DMS114 treated with DMSO at 0.1 percent for 48 hours (cell line): ENCODE measurements around the gene FN1.

Experiments
- DNase-seq: peaks from one replicate; lab custom pipeline; 2025; ENCODE audit not compliant: unreplicated experiment; lab: John Stamatoyannopoulos, UW

Gene FN1

DNA sequence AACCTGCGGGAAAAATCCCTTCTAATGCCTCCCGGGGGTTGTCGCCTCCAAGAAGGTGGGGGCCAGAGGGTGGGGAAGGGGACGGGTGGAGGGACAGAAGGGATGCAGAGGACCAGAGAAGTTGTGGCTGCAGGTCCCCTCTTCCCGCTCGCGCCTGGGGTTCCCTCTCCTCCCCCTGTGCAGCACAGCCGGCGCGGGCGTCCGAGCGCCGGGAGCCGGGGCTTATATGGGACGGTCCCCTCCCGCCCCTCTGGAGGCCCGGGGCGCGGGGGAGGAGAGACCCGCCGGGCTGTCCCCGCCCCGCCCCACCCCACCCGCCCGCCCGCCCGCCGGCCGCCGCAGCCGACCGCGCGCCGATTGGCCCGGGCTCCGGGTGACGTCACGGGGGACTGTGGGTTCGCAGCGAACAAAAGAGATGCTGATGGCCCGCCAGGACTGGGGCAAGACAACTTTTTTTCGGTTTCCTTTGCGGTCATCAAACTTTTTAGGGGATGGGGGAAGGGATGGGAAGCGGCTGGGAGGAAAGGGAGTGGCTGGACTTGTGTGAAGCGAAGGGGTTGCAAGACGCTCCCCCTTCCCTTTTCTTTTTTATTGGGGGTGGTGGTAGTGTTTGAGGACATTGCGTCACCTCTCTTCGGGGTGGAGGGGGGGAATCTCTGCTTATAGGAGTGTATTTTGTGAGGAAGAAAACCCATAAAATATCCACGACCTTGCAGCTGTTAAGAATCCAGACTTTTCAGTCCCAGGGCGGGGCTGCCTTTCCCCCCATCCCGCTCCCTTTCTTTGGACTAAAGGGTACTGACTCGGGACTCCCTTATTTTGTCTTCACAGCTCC, at the start of gene FN1:
FN1 (minus strand) TSS at position 199 of the 835 bp plus-strand sequence. CDS start 266 bp downstream, outside the sequence.
- DNase-seq = no peak

DNA sequence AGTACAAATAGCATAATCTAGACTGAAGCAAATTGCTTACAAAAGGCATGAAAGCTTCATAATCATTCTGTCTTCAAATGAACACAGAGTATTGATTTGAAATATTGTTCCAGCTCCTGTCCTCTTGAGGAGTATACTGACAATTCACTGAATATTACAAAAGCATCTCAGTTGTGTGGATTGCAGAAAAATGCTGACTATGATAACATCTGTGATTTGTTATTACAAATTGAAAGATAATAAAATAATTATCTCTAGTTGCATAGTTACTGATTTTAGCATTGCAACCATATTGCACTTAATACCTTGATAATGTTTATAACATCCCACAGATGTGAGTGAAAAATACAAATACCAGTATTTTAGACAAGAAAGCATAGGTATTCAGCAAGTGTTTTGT, 49.2 kb upstream of the FN1 start:
- no peak for DNase-seq

DNA sequence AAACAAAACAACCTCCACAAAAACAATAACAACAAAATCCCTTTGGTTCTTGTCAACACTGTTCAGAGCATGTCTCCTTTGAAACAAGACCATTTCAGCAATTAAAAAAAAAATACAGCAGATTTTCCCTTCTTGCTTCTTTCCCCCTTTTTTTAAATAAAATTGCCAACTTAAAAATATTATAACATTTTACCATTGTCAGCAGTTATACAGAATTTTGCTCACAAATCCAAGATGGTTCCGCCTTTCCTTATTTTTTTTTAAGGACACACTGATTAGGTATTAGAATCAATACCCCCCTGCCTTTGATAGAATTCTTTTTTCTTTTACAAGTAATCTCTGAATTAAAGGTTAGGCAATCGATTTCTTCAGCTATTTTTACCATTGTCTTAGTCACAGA, 48.7 kb upstream of the FN1 start:
- no peak for DNase-seq

DNA sequence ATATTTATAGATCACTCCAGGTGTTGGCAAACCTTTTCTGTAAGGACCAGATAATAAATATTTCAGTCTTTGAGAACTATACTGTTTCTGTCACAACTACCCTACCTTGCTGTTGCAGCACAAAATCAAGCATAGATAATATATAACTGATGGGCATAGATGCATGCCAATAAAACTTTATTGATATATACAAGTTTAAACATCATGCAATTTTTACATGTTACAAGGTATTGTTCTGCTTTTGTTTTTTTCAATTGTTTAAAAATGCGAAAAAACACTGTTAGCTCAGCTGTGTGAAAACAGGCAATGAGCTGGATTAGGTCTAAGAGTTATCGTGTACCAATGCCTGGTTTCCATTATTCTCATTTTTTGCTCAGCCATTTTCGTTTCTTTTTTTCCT, 47.6 kb upstream of the FN1 start:
- no peak for DNase-seq

DNA sequence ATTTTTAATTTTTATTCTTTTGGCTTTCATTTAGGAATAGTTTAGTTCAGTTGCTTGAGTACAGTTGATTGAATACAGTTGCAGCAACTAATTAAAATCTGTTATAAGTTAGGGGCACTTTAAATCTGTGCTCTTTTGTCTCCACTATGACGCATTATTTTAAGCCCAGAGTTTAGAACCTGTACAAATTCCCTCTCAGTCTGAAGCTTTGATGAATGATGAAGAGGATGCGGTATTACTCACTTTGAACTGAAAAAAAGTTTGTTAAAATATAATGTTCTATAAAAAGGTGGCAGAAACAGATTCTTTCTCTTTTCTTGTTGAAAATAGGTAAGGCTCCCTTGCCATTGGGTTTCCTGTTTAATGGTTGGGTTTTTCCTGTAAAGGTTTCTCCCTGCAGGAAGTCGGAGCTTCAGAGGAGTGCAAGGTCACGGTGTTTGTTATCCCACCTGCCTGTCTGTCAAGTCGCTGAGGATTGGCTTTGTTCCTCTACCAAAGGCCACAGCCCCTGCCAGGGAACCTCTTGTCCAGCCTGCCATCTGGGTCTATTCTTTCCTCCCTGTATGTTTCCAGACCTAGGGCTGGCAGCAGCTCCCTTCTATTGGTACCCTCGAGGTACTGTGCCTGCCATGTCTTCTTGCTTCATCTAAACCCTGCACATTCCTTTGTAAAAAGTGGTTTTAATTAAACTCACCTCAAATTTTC, 43.8 kb upstream of the FN1 start:
- no peak for DNase-seq

DNA sequence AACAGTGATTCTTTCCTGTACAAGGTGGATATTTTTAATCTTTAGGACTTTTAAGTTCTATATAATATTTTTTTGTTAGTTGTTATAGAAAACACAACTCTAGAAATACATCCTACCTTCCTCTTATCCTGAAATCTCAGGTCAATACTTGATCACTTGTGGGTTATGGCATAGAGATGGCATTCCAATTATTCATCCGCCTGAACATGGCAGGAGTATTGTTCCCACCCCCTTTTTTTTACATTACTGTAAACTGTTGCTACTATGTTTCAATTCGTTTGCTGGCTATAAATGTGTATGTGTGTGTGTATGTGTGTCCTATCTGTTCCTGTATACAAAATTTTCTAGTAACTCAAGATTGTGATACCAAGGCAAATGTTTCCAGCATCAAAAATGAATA, 43.3 kb upstream of the FN1 start:
- no peak for DNase-seq

DNA sequence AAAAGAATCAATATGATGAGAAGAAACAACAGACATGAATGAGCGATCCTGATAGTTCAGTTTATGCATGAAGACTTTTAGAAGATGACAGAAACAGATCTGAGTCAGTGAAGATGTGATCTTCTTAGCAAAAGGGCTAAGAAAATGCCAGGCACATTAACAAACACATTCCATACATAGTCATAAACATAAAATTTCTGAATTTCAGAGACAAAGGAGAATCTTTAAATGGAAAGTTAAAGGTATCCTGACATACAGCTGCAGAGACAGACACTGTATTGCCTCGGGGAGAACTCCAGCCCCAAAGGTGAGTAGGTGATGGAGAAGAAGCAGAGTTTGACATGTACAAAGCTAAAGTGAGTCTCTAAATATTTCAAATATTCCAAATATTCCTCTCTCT, 40.6 kb upstream of the FN1 start:
- no peak for DNase-seq

DNA sequence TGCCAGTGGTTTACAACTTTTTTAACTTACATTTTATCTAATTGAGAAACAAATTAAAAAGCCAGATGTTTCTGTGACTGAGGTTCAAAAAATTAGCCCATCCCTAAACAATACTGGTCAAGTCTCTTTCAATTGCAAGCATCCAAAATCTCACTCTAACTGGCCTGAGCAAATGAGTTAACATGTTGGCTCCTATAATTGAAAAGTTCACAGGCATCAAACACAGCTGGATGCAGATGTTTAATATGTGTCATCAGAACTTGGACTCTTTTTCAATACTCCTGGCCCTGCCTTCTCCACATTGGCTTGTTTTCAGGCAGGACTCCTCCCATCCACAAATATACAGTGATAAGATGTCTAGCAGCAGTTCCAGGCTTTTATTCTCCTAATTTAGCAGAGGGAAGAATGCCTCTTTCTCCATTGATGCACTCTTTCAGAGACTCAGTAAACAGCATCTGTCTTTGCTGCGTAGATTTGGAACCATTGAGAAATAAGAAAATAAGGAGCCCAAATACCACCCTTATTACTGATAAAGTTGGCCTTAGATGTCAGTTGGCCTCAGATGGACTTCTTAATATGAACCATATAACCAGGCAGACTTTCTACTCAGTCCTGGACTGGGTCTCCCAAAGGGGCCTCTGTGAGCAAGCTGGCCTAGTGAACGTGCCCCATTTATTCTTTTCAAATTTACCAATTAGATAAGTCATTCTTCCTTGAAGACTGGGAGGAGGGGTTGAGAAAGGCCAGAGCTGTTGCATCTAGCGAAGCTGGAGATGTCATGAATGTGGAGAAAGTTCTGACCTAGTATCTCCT, 30.4 kb upstream of the FN1 start:
- DNase-seq = no peak

DNA sequence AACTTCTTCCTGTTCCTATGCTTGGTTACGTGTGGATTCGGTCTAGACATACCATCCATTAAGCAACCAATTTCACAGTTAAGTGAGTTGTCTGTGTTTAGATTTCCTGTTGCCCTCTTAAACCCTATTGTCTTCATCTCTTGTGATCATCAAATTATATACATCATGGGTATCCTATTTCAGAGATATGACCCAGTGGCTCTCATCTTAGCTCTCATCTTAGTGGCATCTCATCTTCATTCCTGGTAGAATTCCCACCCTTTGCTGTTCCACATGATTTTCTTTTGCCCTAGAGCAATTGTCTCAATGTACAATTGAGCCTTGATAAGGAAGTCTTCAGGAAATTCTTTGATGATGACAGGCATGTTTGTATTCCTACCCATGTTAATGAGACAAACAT, 29.4 kb upstream of the FN1 start:
- no peak for DNase-seq

DNA sequence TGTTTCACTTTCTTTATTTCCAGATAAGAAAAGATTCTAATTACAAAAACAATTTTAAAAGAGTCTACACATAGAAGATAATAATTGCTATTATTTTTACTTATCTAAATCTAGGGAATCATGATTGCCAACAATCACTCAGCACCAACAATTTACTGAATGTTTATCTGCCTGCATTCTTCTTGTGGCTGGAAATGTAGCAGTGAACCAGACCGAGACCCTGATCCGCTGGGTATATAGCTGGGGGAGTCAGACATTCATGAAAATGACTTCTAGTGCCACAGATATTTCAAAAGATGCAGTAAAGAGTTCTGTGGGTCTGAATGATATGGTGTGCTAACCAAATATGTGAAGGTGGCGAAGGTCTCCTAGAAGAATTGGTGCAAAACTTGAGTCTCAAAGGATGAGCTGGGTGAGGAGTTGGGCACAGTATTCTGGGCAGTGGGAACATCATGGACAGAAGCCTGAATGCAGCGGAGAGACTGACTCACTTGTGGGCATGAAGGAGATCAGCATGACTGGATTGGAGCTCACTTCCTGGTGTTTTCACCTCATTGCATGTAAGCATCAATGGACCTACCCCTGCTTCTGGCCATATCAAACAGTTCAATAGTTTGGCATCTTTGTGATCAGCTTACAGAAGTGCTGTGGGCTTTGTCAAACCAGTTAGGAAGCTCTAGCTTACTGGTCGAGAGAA, 26.1 kb upstream of the FN1 start:
- no peak for DNase-seq

DNA sequence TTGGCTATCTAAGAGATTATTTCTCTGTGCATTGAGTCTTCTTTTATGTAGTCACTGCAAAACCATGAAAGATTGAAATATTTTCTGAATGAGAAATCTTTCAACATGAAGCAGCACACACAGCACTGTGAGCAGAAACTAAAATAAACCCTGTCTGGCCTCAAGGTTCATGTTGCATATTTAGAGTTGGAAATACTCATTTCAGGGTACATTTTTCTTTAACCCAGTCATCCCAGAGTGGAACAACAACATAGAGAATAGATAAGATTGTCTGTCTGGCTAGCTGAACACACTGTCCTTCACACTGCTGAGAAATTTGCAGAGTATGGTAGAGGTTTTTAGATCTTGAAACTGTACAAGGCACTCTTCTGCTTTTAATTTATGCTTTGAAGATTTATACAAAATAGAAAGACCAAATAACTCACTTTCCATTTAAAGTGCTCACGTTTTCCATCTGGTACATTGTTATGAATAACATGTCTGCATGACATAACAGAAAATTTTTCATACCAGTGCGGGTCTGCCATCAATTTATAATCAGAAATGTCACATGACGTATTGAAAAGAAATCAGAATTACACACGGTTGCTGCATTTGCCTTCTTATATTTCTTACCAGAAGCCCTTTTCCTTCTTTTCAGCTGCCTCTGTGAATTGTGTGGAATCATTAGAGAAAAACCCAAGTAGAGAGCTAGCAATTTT, 25.0 kb upstream of the FN1 start:
- DNase-seq = no peak

DNA sequence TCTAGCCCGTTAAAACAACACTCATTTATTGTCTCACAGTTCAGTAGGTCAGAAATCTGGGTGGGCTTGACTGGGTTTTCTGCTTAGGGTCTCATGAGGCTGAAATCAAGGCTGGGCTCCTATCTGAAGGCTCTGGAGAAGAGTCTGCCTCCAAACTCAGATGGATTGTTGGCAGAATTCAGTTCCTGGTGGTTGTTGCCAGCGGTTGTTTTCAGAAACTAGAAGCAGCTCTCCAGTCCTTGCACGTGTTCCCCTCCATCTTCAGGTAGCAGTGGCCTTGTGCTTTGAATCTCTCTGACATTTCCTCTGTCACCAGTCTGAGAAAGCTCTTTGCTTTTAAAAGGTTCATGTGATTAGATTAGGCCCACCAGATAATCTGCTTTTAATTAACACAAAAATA, 20.1 kb upstream of the FN1 start:
- no peak for DNase-seq

DNA sequence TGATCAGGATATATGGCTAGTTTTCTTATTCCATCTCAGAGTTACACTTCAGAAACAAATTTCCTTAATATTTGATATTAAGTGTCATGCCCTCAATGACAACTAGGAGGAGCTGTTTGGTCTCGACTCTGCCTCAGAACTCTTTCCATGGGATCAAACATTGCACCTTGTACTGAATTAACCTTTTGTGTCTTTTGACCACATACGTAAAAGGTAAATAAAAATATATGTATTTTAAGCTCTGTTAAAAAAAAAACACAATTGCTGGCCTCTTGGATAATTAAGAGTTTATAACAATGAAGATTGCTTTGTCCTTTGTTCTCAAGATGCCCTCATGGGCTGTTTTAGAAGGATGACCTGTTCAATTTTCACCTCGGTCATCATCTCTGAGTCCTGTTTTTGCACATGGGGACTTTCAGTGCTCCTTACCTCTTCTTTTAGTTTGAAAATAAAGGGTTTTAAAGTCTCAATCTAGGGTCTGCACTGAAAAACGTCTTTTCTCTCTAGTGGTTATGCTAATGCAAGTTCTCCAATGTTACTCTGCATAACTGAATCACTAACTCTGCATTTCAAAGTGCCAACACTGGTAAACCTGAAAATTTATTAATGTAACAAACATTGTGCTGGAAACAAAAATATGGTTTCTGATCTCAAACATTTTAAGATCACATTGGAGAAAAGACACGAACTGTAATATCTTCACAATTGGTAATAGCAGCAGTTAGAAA, 18.8 kb upstream of the FN1 start:
- DNase-seq = no peak

DNA sequence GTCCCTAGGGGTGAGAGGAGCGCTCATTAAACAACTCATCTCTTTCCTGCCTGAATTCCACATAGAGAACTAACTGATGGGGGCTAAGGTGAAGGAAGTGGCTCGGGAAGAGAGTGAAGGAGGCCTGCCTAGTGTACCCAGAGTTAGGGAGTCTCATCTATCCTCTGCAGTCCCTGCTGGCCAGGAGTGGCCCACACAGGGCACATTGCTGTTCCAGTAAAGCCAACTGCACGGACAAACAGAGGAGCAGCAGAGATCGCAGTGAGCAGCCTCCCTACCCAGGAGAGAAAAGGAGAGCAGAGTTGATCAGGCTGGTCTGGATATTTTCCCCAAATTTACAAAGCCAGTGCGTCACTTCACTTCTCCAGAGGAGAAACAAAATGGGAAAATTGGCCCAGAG, 16.9 kb upstream of the FN1 start:
- DNase-seq = no peak

DNA sequence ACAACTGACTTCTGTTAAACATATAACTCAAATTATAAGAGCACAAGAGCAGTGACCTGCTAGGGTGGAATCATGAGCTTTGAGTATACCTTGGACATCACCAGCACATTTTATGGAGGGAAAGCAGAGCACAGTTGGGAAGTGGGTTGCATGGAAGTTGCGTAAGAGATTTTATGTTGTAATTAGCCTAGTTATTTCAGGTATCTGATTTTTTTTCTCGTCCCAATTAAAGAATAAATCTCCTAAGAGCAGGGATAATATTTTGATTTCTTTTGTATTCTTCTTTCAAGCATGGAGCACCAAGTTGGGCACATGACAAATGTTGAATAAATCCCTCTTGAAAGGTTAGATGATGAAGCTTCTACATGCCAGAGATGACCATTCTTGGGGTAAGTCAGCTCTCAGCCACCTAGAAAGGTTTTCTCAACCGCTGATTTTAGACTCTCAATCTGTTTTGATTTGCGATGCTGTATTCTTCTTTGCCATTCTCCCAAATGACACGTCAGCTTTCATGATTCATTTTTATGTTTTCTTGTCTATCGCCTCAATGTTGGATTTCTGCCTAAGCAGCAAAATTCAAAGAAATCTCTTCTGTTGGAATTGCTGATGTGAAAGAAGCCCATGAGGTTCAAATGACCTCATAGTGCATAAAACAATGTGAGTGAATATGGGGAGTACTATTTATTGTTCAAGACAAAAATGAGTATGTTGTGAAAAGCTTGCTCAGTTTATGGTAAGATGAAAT, 15.3 kb upstream of the FN1 start:
- DNase-seq = no peak

DNA sequence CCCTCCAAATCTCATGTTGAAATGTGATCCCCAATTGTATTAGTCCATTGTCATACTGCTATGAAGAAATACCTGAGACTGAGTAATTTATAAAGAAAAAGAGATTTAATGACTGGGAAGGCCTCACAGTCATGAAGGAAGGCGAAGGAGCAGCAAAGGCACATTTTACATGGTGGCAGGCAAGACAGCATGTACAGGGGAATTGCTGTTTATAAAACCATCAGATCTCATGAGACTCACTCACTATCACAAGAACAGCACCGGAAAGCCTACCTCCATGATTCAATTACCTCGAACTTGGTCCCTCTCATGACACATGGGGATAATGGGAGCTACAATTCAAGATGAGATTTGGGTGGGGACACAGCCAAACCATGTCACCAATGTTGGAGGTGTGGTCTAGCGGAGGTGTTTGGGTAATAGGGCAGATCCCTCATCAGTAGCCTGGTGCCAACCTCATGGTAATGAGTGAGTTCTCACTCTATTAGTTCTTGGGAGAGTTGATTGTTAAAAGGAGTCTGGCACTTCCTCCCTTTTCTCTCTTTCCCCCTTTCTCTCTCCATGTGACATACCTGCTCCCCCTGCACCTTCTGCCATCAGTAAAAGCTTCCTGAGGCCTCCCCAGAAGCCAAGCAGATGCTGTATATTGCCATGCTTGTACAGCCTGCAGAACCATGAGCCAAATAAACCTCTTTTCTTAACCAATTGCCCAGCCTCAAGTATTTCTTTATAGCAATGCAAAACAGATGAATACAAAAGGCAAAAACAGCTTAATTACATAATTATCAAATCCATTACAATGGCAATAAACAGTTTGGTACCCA, 14.5 kb upstream of the FN1 start:
- DNase-seq = no peak

DNA sequence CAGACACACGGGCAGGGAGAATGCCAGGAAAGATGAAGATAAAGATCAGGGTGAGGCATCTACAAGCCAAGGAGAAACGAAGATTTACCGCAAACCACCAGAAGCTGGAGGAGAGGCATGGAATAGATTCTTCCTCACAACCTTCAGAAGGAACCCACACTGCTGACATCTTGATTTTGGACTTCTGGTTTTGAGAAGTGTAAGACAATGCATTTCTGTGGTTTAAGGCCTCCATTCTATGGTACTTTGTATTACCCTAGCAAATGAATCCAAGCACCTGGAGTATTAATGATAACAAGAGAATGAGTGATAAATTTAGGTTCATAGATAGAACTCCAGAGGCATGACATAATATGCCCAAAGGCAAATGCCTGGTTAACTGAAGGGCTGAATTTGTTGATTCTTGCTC, 11.8 kb upstream of the FN1 start:
- DNase-seq = no peak

DNA sequence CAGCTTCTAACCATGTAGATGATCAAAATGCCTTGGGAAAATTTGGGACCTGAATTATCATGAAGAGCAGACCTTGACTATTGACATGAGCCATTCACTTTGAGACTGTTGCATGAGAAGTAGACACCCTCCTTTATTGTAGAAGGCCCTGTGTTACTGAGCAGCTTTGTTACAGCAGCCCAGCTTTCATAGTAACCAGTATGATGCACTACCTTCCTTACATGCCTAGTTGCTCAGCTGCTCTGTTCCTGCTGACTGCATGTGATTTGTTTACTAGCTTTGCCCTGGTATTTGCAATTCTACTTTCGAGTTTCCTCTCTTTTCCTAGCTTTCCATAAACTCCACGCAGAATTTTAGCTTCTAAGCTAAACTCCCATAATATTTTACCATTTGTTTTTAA, 11.2 kb upstream of the FN1 start:
- DNase-seq = no peak
